Mammary epithelial cell (primary cell): Measurements from ENCODE around the gene UACA.

Experiments
- EZH2 ChIP-seq: IDR thresholded peaks from 2 replicates; pipeline ENCODE4 v1.6.1; 2012; ENCODE audit warnings: low read length, inconsistent platforms, borderline replicate concordance
- TF ChIP-seq, protein P1 (sequence below), 2 donors: IDR thresholded peaks in 1 of 2; conservative IDR thresholded peaks in 1 of 2; 2 replicates each; pipeline ENCODE4 v1.5.1; 2011 to 2012; ENCODE audit warnings: inconsistent platforms in 2 of 2, low read length in 2 of 2, mild to moderate bottlenecking in 2 of 2, control low read depth in 1 of 2, low read depth in 1 of 2; ENCODE audit not compliant: insufficient read depth in 1 of 2; ENCODE audit errors: extremely low read depth in 1 of 2

DNA sequence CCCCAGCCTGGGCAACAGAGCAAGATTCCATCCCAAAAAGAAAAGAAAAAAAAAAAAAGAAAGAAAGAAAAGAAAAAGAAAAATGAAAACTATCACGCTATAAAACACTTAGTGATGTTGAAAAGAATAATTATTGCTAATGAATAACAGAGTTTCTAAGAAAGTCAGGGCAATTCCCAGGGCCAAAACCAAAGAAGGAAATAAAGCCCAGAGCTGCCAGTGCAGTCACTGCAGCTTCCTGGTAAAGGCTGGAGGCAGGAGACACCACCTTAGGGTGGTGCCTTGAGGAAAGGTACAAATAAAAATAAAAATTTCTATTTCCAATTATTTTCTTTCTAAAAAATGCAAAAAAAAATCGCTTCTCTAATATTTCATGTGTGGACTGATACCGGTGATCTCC is 19.7 kb upstream of the UACA start:
- TF ChIP-seq, protein P1, sequence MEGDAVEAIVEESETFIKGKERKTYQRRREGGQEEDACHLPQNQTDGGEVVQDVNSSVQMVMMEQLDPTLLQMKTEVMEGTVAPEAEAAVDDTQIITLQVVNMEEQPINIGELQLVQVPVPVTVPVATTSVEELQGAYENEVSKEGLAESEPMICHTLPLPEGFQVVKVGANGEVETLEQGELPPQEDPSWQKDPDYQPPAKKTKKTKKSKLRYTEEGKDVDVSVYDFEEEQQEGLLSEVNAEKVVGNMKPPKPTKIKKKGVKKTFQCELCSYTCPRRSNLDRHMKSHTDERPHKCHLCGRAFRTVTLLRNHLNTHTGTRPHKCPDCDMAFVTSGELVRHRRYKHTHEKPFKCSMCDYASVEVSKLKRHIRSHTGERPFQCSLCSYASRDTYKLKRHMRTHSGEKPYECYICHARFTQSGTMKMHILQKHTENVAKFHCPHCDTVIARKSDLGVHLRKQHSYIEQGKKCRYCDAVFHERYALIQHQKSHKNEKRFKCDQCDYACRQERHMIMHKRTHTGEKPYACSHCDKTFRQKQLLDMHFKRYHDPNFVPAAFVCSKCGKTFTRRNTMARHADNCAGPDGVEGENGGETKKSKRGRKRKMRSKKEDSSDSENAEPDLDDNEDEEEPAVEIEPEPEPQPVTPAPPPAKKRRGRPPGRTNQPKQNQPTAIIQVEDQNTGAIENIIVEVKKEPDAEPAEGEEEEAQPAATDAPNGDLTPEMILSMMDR (conservative IDR thresholded peaks at IDR 0.05 in 1 of 2, IDR thresholded peaks at IDR 0.05 in 1 of 2; ENCODE audit: extremely low read depth in 1 of 2, insufficient read depth in 1 of 2, low read depth in 1 of 2, low read length in 2 of 2): no peak
- TF ChIP-seq EZH2: no peak
